ENCODE results near the gene SFI1.
A peak's percentile ranks its signal among the peaks of the same experiment; 100 is the strongest.

The SFI1 gene

GRCh38 chr22:31488988-31489617 is 7.2 kb upstream of the SFI1 start:
- Histone ChIP-seq H2BK12ac (ENCODE audit: low read length in 2 of 2) (peak overlapping the region in 1 of 2 experiments; percentile 54), H2BK15ac (ENCODE audit: low read depth, poor library complexity, severe bottlenecking) (peak overlapping the region; percentile 69), H2AFZ (ENCODE audit: low read depth, low read length) (peak overlapping the region; percentile 39), H3K9ac (ENCODE audit: low read length) (peak overlapping the region; percentile 92), H3K27me3 (ENCODE audit: control insufficient read depth in 1 of 2, insufficient read depth in 1 of 2, low read length in 2 of 2) (no peaks in the 10 kb centered on the region), H3K27ac (ENCODE audit: low read length, poor library complexity, severe bottlenecking) (peak overlapping the region; percentile 96), H3K23ac (ENCODE audit: low read length in 2 of 2) (no peak overlapping the region), H3K79me1 (replicated peaks; ENCODE audit: low read length, poor library complexity, severe bottlenecking) (peaks cover 9% of the 10 kb centered on the region), H3K18ac (ENCODE audit: low read depth in 1 of 2, low read length in 2 of 2) (peak overlapping the region; percentile 85 to 92), H4K8ac (ENCODE audit: low read length) (peak overlapping the region; percentile 88), H3K14ac (ENCODE audit: low read length in 2 of 2) (peak overlapping the region in 1 of 2 experiments; percentile 96), H2AK5ac (ENCODE audit: low read length, severe bottlenecking) (no peak overlapping the region), H3K4me3 (ENCODE audit: insufficient read depth in 1 of 2, low read depth in 1 of 2, low read length in 2 of 2) (peak overlapping the region; percentile 97 to 98), H4K91ac (ENCODE audit: low read length) (peak overlapping the region; percentile 34), H3K4ac (ENCODE audit: low read depth in 1 of 2, low read length in 2 of 2) (peak overlapping the region; percentile 9 to 82), H3K9me3 (ENCODE audit: control insufficient read depth, low read length) (no peaks in the 10 kb centered on the region), H3K4me1 (ENCODE audit: control insufficient read depth, insufficient read depth, low read depth, low read length) (peaks cover 3% of the 10 kb centered on the region), H3K4me2 (ENCODE audit: low read length, poor library complexity, severe bottlenecking) (peak overlapping the region; percentile 96), H3K36me3 (ENCODE audit: control insufficient read depth in 1 of 2, insufficient read depth in 2 of 2, low read depth in 1 of 2, low read length in 2 of 2) (peaks cover 20 to 34% of the 10 kb centered on the region in 2 experiments), H2BK5ac (ENCODE audit: low read depth, low read length, poor library complexity, severe bottlenecking) (peak overlapping the region; percentile 98), H2BK120ac (ENCODE audit: low read depth, low read length) (peak overlapping the region; percentile 92)
- DNase-seq = peak; percentile 55
- WGBS = under 1% methylated on average over 50 of the region's 61 CpGs

GRCh38 chr22:31489632-31490495 is 6.5 kb upstream of the SFI1 start, which contains the start of gene EIF4ENIF1:
TSS of gene EIF4ENIF1 (minus strand) at chr22:31489842. CDS start at chr22:31488718, 1,124 bp downstream.
- Histone ChIP-seq H4K91ac (ENCODE audit: low read length) (peak within 1 kb of the TSS; percentile 99), H3K4me2 (ENCODE audit: low read length, poor library complexity, severe bottlenecking) (peak within 1 kb of the TSS; percentile 96), H2BK12ac (ENCODE audit: low read length in 2 of 2) (peak within 1 kb of the TSS; percentile 56 to 98), H2BK5ac (ENCODE audit: low read depth, low read length, poor library complexity, severe bottlenecking) (peak within 1 kb of the TSS; percentile 100), H3K27ac (ENCODE audit: low read length, poor library complexity, severe bottlenecking) (peak within 1 kb of the TSS; percentile 96), H2AK5ac (ENCODE audit: low read length, severe bottlenecking) (no peak within 1 kb of the TSS), H3K36me3 (ENCODE audit: control insufficient read depth in 1 of 2, insufficient read depth in 2 of 2, low read depth in 1 of 2, low read length in 2 of 2) (peaks cover 17 to 27% of the 10 kb centered on the region in 2 experiments), H3K23ac (ENCODE audit: low read length in 2 of 2) (peak within 1 kb of the TSS; percentile 49 to 66), H3K27me3 (ENCODE audit: control insufficient read depth in 1 of 2, insufficient read depth in 1 of 2, low read length in 2 of 2) (no peaks in the 10 kb centered on the region), H3K9ac (ENCODE audit: low read length) (peak within 1 kb of the TSS; percentile 92), H3K4me3 (ENCODE audit: insufficient read depth in 1 of 2, low read depth in 1 of 2, low read length in 2 of 2) (peak within 1 kb of the TSS; percentile 97 to 98), H3K4me1 (ENCODE audit: control insufficient read depth, insufficient read depth, low read depth, low read length) (peaks cover 5% of the 10 kb centered on the region), H3K79me1 (replicated peaks; ENCODE audit: low read length, poor library complexity, severe bottlenecking) (peaks cover 11% of the 10 kb centered on the region), H2BK15ac (ENCODE audit: low read depth, poor library complexity, severe bottlenecking) (peak within 1 kb of the TSS; percentile 98), H3K18ac (ENCODE audit: low read depth in 1 of 2, low read length in 2 of 2) (peak within 1 kb of the TSS; percentile 86 to 92), H3K9me3 (ENCODE audit: control insufficient read depth, low read length) (no peaks in the 10 kb centered on the region), H2BK120ac (ENCODE audit: low read depth, low read length) (peak within 1 kb of the TSS; percentile 92), H4K8ac (ENCODE audit: low read length) (peak within 1 kb of the TSS; percentile 90), H3K4ac (ENCODE audit: low read depth in 1 of 2, low read length in 2 of 2) (peak within 1 kb of the TSS; percentile 82 to 98), H3K14ac (ENCODE audit: low read length in 2 of 2) (peak within 1 kb of the TSS in 1 of 2 experiments; percentile 96), H2AFZ (ENCODE audit: low read depth, low read length) (peak within 1 kb of the TSS; percentile 95)
- DNase-seq = peak; percentile 87
- under 1% methylated on average over 89 of the region's 100 CpGs for WGBS

GRCh38 chr22:31490496-31490925 is 5.8 kb upstream of the SFI1 start:
- H3K4me3 ChIP-seq (ENCODE audit: insufficient read depth in 1 of 2, low read depth in 1 of 2, low read length in 2 of 2) = peak overlapping the region; percentile 97 to 98
- H2BK5ac ChIP-seq (ENCODE audit: low read depth, low read length, poor library complexity, severe bottlenecking) = no peak overlapping the region
- 6% methylated on average over 15 of the region's 15 CpGs for WGBS
- no peak overlapping the region for H2BK120ac ChIP-seq (ENCODE audit: low read depth, low read length)
- H3K9ac ChIP-seq (ENCODE audit: low read length) = peak overlapping the region; percentile 92
- H3K14ac ChIP-seq (ENCODE audit: low read length in 2 of 2) = no peak overlapping the region
- H3K4ac ChIP-seq (ENCODE audit: low read depth in 1 of 2, low read length in 2 of 2) = peak overlapping the region; percentile 75 to 98
- H3K27me3 ChIP-seq (ENCODE audit: control insufficient read depth in 1 of 2, insufficient read depth in 1 of 2, low read length in 2 of 2) = no peaks in the 10 kb centered on the region
- H2AFZ ChIP-seq (ENCODE audit: low read depth, low read length) = no peak overlapping the region
- H3K9me3 ChIP-seq (ENCODE audit: control insufficient read depth, low read length) = no peaks in the 10 kb centered on the region
- H3K23ac ChIP-seq (ENCODE audit: low read length in 2 of 2) = peak overlapping the region in 1 of 2 experiments; percentile 34
- H2BK15ac ChIP-seq (ENCODE audit: low read depth, poor library complexity, severe bottlenecking) = no peak overlapping the region
- peak; percentile 88 for DNase-seq
- H4K91ac ChIP-seq (ENCODE audit: low read length) = peak overlapping the region; percentile 99
- no peak overlapping the region for H2BK12ac ChIP-seq (ENCODE audit: low read length in 2 of 2)
- H3K4me2 ChIP-seq (ENCODE audit: low read length, poor library complexity, severe bottlenecking) = peak overlapping the region; percentile 65
- H2AK5ac ChIP-seq (ENCODE audit: low read length, severe bottlenecking) = no peak overlapping the region
- peak overlapping the region; percentile 90 for H4K8ac ChIP-seq (ENCODE audit: low read length)
- peak overlapping the region; percentile 91 for H3K27ac ChIP-seq (ENCODE audit: low read length, poor library complexity, severe bottlenecking)
- H3K4me1 ChIP-seq (ENCODE audit: control insufficient read depth, insufficient read depth, low read depth, low read length) = peaks cover 7% of the 10 kb centered on the region
- H3K79me1 ChIP-seq (replicated peaks; ENCODE audit: low read length, poor library complexity, severe bottlenecking) = peaks cover 12% of the 10 kb centered on the region
- H3K36me3 ChIP-seq (ENCODE audit: control insufficient read depth in 1 of 2, insufficient read depth in 2 of 2, low read depth in 1 of 2, low read length in 2 of 2) = peaks cover 15 to 20% of the 10 kb centered on the region in 2 experiments
- peak overlapping the region; percentile 3 to 86 for H3K18ac ChIP-seq (ENCODE audit: low read depth in 1 of 2, low read length in 2 of 2)
